HepG2 (cell line): Measurements from ENCODE around the gene CAB39. TPM values are rescaled to one million over a fixed set of nuclear protein-coding genes. Genes with fewer than 3 reads are reported as not detected.
A peak's percentile ranks its signal among the peaks of the same experiment; 100 is the strongest.

Source experiments
- ARID2 ChIP-seq: sonication (generic); formaldehyde crosslinking; IDR thresholded peaks from 2 replicates; pipeline ENCODE4 v1.8.1; 2022; ENCODE audit warnings: mild to moderate bottlenecking, missing genetic modification reagents, borderline replicate concordance
- HIC2 ChIP-seq: sonication (generic); formaldehyde crosslinking; IDR thresholded peaks from 2 replicates; pipeline ENCODE4 v1.9.0; 2022; ENCODE audit warnings: low read depth, missing genetic modification reagents
- KIAA2018 ChIP-seq: sonication (generic); formaldehyde crosslinking; IDR thresholded peaks from 2 replicates; pipeline ENCODE4 v1.5.0; 2020; ENCODE audit warnings: mild to moderate bottlenecking, missing genetic modification reagents, borderline replicate concordance
- SMAD1 ChIP-seq: sonication (generic); formaldehyde crosslinking; IDR thresholded peaks from 2 replicates; pipeline ENCODE4 v1.4.0; 2020; ENCODE audit warnings: missing genetic modification reagents, low read depth, mild to moderate bottlenecking, borderline replicate concordance
- SNAPC4 ChIP-seq: sonication (generic); formaldehyde crosslinking; IDR thresholded peaks from 2 replicates; pipeline ENCODE4 v1.4.0; 2020; ENCODE audit warnings: mild to moderate bottlenecking, missing genetic modification reagents
- TBX2 ChIP-seq: sonication (generic); formaldehyde crosslinking; IDR thresholded peaks from 2 replicates; pipeline ENCODE4 v1.5.0; 2020; ENCODE audit warnings: missing genetic modification reagents, mild to moderate bottlenecking, borderline replicate concordance
- ZNF414 ChIP-seq: sonication (generic); formaldehyde crosslinking; IDR thresholded peaks from 2 replicates; pipeline ENCODE4 v1.5.0; 2020; ENCODE audit warnings: missing genetic modification reagents
- polyA plus RNA-seq, 8 experiments: library from polyadenylated mRNA; depleted of rRNA in 3 of 8; stranded (reverse) in 7 of 8; unstranded in 1 of 8; fragments of >200 nt; fragmentation: Illumina TruSeq in 4 of 8; extraction: Trizol in 4 of 8; gene quantifications; 2 replicates each; pipeline versions ENCODE4 v1.2.1 to v1.2.3, GENCODE V29; 2011 to 2016; ENCODE audit warnings: low read depth in 4 of 8, missing spikeins in 1 of 8, mixed read lengths in 1 of 8; ENCODE audit not compliant: insufficient read depth in 1 of 8
- total RNA-seq, 5 experiments: library from RNA; depleted of rRNA; stranded (reverse); fragments of >200 nt; fragmentation: Illumina TruSeq; extraction: Trizol; gene quantifications; 2 replicates each; pipeline ENCODE4 v1.2.3, GENCODE V29; 2016; ENCODE audit warnings: low read depth in 1 of 5

CAB39 gene
- total and polyA plus RNA-seq, 2 of the 13 experiments (the other 11 are each of a cell fraction or from before 2014, with no cell fraction given), result 19.3 to 45.3 TPM

GRCh38 chr2:230713331-230714135 is 891 bp downstream of the CAB39 start (continued):
- no peak for TF ChIP-seq KIAA2018 (CRISPR knock-in tag)
- no peak for TF ChIP-seq SMAD1 (CRISPR knock-in tag)
- no peak for TF ChIP-seq ZNF414
- TF ChIP-seq SNAPC4 (CRISPR knock-in tag), result 0 out of 2 replicates have a peak, but pooled peaks have one; percentile 28
- TF ChIP-seq TBX2, result peak; percentile 33; the same call in 1 of the 2 replicates
- TF ChIP-seq ARID2 (CRISPR knock-in tag), result no peak
- TF ChIP-seq HIC2, result no peak
